ENCODE measurements around the gene PRR36.

- TF ChIP-seq POLR2A (IDR thresholded peaks at IDR 0.05) (no peak), CTCF (IDR thresholded peaks at IDR 0.05) (no peak), POLR2AphosphoS5 (IDR thresholded peaks at IDR 0.05) (no peak)
These were observed 48.6 kb upstream of the PRR36 start for GRCh38 chr19:7922836-7923195.

Data from prostate gland (tissue), 2 donors.